Stimulated activated CD8-positive, alpha-beta memory T cell treated with anti-CD3 and anti-CD28 coated beads, Interleukin-15, amount 100 ng/mL, for 4 hours (primary cell): Measurements from ENCODE around the gene OR2T3.
"Not testable (repeated sequence)": the region's sequence is repeated elsewhere in the genome, so short reads cannot be mapped to it uniquely, and the experiment has no call there.

Source experiments
- DNase-seq, 2 donors: peaks; one replicate each; pipeline ENCODE4 v3.0.0-alpha.2; 2020; ENCODE audit warnings: low read depth in 2 of 2

Gene OR2T3

DNA sequence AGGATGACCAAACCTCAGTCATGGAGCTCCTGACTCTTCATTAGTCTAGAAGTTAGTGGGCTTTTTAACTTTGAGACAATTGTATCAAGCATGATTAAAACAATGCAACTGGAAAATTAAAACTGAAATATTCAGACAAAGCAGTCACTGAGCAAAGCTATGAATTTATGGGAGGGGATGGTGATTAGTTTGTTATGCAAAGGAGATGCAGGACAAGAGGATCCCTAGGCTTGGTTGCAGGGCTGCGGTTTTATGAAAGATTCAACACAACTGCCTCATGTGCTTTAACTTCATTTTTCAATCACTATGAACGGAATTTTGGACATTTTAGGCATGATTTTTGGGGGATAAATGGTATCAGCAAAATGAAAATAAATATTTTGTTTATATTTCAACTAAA lies 1.0 kb upstream of the OR2T3 start:
- DNase-seq, result not testable (repeated sequence)

DNA sequence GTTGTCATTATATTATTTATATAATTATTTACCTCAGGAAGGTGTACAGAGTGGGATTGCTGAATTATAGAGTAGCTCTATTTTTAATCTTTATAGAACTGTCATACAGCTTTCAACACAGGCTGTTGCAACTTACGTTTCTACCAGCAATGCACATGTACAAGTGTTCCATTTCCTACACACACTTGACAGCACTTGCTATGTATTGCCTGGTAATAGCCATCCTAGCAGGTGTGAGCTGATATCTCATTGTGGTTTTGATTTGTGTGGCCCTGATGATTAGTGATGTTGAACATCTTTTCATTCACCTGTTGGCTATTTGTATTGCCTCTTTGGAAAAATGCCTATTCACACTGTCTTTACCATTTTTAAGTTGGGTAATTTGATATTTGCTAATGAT lies 2.5 kb downstream of the OR2T3 start:
- DNase-seq, result not testable (repeated sequence)

DNA sequence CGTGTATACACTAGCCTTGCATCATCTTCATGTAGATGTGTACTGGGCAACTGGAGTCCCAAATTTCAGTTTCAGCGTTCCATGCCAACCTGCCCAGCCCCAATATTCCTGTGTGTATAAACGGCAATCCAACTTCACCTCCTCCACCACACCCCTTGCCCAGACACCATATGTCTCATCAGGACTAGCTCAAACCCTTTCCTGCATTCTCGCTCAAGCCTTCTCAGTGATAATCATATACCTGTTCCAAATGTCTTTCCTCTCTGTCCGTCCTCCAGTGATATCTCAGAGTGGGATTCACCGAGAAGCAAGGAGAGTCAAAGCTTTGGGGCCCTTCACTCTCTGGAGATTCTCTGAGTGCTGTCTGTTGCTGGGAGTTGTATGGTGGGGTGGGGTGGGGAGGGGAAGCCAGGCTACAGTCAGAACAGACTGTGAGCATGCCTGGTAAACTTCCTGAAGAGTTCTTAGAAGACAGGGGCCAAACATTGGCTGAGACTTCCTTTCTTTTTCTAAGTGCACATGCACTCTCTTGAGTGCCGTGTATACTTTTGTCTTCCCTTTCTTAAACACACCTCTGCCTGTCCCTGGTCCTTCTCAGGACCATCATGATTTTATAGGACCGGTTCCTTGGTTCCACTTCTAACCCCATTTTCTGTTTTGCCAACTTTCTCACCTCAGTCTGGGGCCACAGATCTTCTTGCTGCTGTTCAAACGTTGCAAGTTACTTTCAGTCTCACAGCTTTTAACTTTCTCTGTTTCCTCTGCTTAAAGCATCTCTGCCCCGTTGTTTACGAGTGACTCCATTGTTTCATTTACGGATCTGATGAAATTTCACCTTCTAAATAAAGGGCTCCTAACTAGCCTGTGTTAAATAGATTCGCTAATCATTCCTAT lies 8.8 kb downstream of the OR2T3 start:
- not testable (repeated sequence) for DNase-seq

DNA sequence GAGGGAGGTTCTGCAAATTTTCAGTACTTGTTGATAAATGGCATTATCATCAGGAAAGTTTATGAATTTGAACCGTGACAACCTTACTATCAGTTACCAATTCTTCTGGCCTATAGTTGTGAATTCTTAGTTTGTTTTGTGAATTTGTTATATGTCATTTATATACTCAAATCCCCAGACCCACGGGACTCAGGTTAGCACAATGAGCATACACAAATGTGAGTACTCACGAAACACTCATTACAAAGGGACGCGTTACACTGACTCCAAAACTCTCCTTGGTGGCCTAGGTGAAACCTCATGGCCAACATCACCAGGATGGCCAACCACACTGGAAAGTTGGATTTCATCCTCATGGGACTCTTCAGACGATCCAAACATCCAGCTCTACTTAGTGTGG lies 15.1 kb downstream of the OR2T3 start, which contains the start of gene OR2T5:
Gene OR2T5, plus strand, starts transcription at position 301 of the 400 bp plus-strand sequence. Its CDS starts 0 bp downstream, at position 301.
- not testable (repeated sequence) for DNase-seq

DNA sequence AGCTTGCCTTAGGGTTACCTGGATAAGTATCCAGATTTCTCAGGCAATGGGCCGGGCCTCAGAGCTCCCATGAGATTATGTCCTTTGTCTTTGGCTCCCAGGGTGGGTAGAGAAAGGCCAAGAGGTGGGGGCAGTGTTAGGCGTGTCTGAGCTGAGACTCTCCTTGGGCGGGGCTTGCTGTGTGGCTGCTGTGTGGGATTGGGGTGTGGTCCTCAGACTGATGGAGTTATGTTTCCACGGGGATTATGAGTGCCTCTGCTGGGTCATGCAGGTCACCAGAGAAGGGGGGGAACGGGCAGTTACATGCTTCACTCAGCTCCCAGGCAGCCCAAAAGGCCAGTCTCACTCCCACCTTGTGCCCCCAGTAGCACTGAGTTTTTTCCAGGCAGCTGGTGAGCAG lies 23.5 kb downstream of the OR2T3 start:
- DNase-seq, result not testable (repeated sequence)

DNA sequence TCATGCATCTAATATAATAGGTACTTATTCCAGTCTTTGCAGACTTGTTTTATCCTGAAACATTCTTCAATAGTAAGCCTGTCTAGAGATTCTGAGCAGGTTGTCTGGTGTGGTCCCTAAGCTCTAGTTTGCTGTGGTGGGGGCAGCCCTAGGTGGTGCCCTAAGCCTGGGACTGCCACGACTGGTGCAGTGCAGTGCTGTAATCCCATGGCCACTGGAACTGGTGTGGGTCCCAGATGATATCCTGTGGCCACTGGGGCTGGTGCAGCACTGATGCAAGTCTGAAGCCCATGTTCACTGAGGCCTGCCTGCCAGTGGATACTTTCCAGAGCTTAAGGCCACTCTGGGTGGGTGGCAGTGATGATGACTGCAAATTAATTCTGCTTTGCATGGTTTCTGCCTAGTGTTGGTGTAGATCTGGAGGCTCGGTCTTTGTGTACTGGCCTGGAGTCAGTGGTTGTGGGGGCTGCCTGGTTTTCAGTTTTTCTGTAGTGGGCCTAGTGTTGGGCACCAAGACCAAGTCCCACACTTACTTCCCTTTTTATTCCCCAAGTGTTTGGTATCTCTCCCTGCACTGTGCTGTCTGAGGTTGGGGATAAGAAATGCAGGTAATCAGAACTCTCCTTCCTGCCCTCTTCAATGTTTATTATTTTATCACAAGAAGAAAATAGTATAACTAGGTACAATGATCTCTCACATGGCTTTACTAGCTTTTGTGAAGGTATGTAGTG lies 27.3 kb downstream of the OR2T3 start:
- DNase-seq, result not testable (repeated sequence)

DNA sequence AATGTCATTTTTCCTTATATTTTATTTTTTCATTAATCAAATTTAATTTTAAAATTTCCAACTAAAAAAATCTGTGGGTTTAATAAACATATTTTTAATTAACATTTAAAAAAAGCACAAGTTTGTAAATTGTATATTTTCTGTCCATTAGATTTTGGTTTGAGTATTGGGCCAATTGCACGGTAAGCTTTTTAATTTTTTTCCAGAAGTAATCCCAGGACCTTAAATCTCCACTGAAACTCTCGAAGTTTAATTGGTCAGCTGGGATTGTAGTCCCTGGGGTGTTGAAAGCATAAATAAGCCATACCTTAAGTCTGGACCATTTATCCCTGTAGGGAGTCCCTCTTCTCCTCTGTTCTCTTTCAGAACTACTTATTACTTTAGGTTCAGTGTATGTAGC lies 34.6 kb downstream of the OR2T3 start, which contains the start of gene OR2G6:
Gene OR2G6, plus strand, starts transcription at position 301 of the 400 bp plus-strand sequence. CDS start 13,574 bp downstream, outside the sequence.
- not testable (repeated sequence) for DNase-seq

DNA sequence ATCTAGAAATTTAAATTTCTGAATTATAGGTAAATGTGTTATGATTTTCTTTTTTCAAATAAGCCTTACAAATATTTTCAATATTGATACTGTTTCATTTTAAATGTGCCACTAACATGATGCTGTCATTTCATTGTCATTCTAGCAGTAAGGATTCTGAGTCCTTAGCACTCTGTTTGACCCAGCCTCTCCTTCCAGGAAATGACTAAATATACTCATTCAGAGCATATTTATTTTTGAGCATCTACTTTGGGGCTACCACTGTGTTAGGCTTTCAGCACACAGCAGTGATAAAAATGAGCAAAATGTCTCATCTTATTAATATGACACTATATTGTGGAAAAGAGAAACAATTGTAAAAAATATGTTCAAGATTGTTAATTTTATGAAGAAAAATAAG lies 37.1 kb downstream of the OR2T3 start:
- not testable (repeated sequence) for DNase-seq

DNA sequence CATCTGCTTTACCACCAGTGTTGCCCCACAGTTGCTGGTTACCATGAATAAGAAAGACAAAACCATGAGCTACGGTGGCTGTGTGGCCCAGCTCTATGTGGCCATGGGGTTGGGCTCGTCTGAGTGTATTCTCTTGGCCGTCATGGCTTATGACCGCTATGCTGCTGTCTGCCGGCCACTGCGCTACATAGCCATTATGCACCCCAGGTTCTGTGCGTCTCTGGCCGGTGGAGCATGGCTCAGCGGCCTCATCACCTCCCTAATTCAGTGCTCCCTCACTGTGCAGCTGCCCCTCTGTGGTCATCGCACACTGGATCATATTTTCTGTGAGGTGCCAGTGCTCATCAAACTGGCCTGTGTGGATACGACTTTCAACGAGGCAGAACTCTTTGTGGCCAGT lies 48.7 kb downstream of the OR2T3 start:
- DNase-seq, result no peak
